Osteoblast (primary cell): ENCODE measurements around the gene RTKN2. TPM values are rescaled to one million over a fixed set of nuclear protein-coding genes. Genes with fewer than 3 reads are reported as not detected.
"Not testable (repeated sequence)": the region's sequence is repeated elsewhere in the genome, so short reads cannot be mapped to it uniquely, and the experiment has no call there.

Experiments
- DNase-seq: peaks from one replicate; pipeline ENCODE4 v3.0.0; 2011; ENCODE audit warnings: low spot score, mixed read lengths; ENCODE audit not compliant: insufficient read length; ENCODE audit errors: missing footprints
- H2AFZ ChIP-seq: 2 replicates; pipeline ENCODE4 v1.6.0; 2011; ENCODE audit warnings: mild to moderate bottlenecking, low read length
- H3K27ac ChIP-seq: 2 replicates; pipeline ENCODE4 v1.5.1; 2011; ENCODE audit warnings: mild to moderate bottlenecking, low read depth, low read length, moderate library complexity
- H3K27me3 ChIP-seq: 2 replicates; pipeline ENCODE4 v1.6.0; 2012; ENCODE audit warnings: mild to moderate bottlenecking, control low read depth, inconsistent platforms, low read length, moderate library complexity; ENCODE audit not compliant: insufficient read depth
- H3K36me3 ChIP-seq: 2 replicates; pipeline ENCODE4 v1.5.1; 2011; ENCODE audit warnings: mild to moderate bottlenecking, low read length, control low read depth, moderate library complexity; ENCODE audit not compliant: insufficient read depth
- H3K4me1 ChIP-seq: 2 replicates; pipeline ENCODE4 v1.5.1; 2011; ENCODE audit warnings: mild to moderate bottlenecking, low read length, control low read depth, moderate library complexity; ENCODE audit not compliant: insufficient read depth
- H3K4me2 ChIP-seq: 2 replicates; pipeline ENCODE4 v1.6.0; 2011; ENCODE audit warnings: mild to moderate bottlenecking, low read length; ENCODE audit not compliant: insufficient read depth
- H3K4me3 ChIP-seq: fragments of 200-600 bp; sonication (generic); 3 replicates; pipeline ENCODE4 v1.5.1; 2012; ENCODE audit warnings: mild to moderate bottlenecking, low read length, inconsistent platforms; ENCODE audit not compliant: insufficient read depth
- H3K79me2 ChIP-seq: 2 replicates; pipeline ENCODE4 v1.6.0; 2012; ENCODE audit warnings: mild to moderate bottlenecking, low read length, control low read depth, inconsistent platforms; ENCODE audit not compliant: insufficient read depth
- H3K9me3 ChIP-seq: 2 replicates; pipeline ENCODE4 v1.5.1; 2011; ENCODE audit warnings: low read depth, low read length, control low read depth
- H4K20me1 ChIP-seq: 2 replicates; pipeline ENCODE4 v1.6.0; 2012; ENCODE audit warnings: mild to moderate bottlenecking, low read length, control low read depth; ENCODE audit not compliant: insufficient read depth
- total RNA-seq: library from RNA; depleted of rRNA; stranded (reverse); fragments of >200 nt; gene quantifications from 2 replicates; pipeline ENCODE4 v1.2.3, GENCODE V29; 2012
- TF ChIP-seq, protein P1 (sequence below): IDR thresholded peaks from 2 replicates; pipeline ENCODE4 v1.5.1; 2011; ENCODE audit warnings: mild to moderate bottlenecking, low read depth, low read length, moderate library complexity; ENCODE audit errors: extremely low read depth

Gene RTKN2
- total RNA-seq, 1 donor: 8.0 TPM

DNA sequence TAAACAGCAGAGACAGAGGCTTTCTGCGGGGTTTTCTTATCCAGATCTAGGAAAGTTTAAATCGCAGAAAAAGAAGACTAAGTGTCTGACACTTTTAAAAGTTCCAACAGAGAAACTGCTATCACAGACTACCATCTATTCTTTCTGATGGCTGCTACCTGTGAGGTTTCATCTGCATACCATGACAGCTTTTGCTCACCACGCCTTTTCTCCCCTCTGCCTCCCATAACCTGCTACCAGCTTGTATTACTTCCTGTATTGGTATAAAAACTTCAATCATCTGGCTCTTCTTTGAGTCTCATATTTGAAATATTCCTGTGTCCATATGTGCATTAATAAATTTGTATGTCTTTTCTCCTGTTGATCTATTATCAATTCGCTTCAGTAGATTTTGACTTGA is 34.1 kb upstream of the RTKN2 start:
- Histone ChIP-seq H4K20me1 (no peaks in the 10 kb centered on the region), H2AFZ (no peak overlapping the region), H3K4me2 (no peak overlapping the region), H3K27ac (no peak overlapping the region), H3K4me1 (no peaks in the 10 kb centered on the region), H3K4me3 (no peak overlapping the region), H3K9me3 (no peaks in the 10 kb centered on the region), H3K36me3 (no peaks in the 10 kb centered on the region), H3K27me3 (no peaks in the 10 kb centered on the region), H3K79me2 (no peaks in the 10 kb centered on the region)
- no peak for DNase-seq
- TF ChIP-seq, protein P1, sequence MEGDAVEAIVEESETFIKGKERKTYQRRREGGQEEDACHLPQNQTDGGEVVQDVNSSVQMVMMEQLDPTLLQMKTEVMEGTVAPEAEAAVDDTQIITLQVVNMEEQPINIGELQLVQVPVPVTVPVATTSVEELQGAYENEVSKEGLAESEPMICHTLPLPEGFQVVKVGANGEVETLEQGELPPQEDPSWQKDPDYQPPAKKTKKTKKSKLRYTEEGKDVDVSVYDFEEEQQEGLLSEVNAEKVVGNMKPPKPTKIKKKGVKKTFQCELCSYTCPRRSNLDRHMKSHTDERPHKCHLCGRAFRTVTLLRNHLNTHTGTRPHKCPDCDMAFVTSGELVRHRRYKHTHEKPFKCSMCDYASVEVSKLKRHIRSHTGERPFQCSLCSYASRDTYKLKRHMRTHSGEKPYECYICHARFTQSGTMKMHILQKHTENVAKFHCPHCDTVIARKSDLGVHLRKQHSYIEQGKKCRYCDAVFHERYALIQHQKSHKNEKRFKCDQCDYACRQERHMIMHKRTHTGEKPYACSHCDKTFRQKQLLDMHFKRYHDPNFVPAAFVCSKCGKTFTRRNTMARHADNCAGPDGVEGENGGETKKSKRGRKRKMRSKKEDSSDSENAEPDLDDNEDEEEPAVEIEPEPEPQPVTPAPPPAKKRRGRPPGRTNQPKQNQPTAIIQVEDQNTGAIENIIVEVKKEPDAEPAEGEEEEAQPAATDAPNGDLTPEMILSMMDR: no peak

DNA sequence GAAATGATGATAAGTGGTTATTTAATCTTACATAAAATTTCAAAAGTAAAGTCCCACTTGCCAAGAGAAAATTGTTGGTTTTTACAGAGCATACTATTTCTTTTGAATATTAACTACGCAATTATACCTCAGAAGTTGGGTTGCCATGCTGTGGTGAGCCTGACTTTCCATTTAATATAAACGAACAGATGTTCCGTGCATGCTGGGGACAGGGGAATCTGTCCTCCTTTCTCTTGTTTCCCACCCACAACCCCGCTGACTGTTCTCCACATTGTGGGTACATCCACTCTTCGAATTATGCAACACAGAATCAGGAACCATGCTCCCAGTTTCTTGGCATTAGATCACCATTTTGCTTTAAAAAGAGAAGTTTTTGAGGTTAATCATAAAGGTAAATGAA is 29.2 kb upstream of the RTKN2 start:
- Histone ChIP-seq H3K4me1 (no peaks in the 10 kb centered on the region), H3K27me3 (peaks cover 8% of the 10 kb centered on the region), H4K20me1 (no peaks in the 10 kb centered on the region), H3K4me2 (no peak overlapping the region), H3K79me2 (no peaks in the 10 kb centered on the region), H3K9me3 (no peaks in the 10 kb centered on the region), H3K4me3 (no peak overlapping the region), H3K36me3 (no peaks in the 10 kb centered on the region), H3K27ac (no peak overlapping the region), H2AFZ (no peak overlapping the region)
- no peak for DNase-seq
- TF ChIP-seq, protein P1: no peak

DNA sequence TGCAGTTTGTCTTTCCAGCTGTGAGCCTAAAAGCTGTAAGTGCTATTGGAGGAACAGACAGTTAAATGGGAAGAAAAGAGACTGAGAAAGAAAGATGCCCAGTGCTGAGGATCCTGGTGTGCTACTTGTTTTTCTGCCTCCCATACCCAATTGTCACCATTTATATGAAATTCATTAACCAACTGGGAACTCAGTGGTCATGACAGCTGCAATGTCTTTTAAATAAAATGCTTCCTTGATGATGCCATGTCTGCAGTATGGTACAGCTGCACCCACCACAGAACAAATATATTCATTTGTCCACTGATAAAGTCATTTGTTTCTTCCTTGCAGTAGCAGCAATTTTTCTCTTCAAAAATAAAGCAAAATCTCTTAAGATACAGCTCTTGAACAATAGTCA is 15.6 kb upstream of the RTKN2 start:
- H3K27ac ChIP-seq: no peak overlapping the region
- DNase-seq: no peak
- peak overlapping the region; percentile 10 for H2AFZ ChIP-seq
- no peaks in the 10 kb centered on the region for H3K4me1 ChIP-seq
- no peaks in the 10 kb centered on the region for H4K20me1 ChIP-seq
- no peaks in the 10 kb centered on the region for H3K36me3 ChIP-seq
- H3K4me3 ChIP-seq: no peak overlapping the region
- no peak overlapping the region for H3K4me2 ChIP-seq
- H3K27me3 ChIP-seq: peaks cover 4% of the 10 kb centered on the region
- H3K9me3 ChIP-seq: no peaks in the 10 kb centered on the region
- no peaks in the 10 kb centered on the region for H3K79me2 ChIP-seq
- TF ChIP-seq, protein P1: no peak

DNA sequence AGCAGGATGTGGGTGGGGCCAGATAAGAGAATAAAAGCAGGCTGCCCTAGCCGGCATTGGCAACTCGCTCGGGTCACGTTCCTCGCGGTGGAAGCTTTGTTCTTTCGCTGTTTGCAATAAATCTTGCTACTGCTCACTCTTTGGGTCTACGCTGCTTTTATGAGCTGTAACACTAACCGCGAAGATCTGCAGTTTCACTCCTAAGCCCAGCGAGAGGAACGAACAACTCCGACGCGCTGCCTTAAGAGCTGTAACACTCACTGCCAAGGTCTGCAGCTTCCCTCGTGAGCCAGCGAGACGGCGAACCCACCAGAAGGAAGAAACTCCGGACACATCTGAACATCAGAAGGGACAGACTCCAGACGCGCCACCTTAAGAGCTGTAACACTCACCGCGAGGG is 12.7 kb upstream of the RTKN2 start:
- not testable (repeated sequence) for DNase-seq, H3K27ac ChIP-seq, H3K79me2 ChIP-seq, H3K27me3 ChIP-seq, H3K9me3 ChIP-seq, H3K36me3 ChIP-seq, H4K20me1 ChIP-seq, H2AFZ ChIP-seq, H3K4me2 ChIP-seq, H3K4me3 ChIP-seq
- peaks cover 14% of the 10 kb centered on the region for H3K4me1 ChIP-seq

DNA sequence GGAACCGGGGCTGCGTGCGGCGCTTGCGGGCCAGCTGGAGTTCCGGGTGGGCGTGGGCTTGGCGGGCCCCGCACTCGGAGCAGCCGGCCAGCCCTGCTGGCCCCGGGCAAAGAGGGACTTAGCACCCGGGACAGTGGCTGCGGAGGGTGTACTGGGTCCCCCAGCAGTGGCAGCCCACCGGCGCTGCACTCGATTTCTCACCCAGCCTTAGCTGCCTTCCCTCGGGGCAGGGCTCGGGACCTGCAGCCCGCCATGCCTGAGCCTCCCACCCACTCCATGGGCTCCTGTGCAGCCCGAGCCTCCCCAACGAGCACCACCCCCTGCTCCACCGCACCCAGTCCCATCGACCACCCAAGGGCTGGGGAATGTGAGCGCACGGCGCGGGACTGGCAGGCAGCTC is 11.7 kb upstream of the RTKN2 start:
- H3K4me2 ChIP-seq, H3K36me3 ChIP-seq, H4K20me1 ChIP-seq, H3K4me3 ChIP-seq, H2AFZ ChIP-seq, H3K79me2 ChIP-seq, DNase-seq, H3K27ac ChIP-seq, H3K9me3 ChIP-seq, H3K27me3 ChIP-seq: not testable (repeated sequence)
- peaks cover 14% of the 10 kb centered on the region for H3K4me1 ChIP-seq
